ENCODE data around the gene RDH14.

RDH14 gene

DNA sequence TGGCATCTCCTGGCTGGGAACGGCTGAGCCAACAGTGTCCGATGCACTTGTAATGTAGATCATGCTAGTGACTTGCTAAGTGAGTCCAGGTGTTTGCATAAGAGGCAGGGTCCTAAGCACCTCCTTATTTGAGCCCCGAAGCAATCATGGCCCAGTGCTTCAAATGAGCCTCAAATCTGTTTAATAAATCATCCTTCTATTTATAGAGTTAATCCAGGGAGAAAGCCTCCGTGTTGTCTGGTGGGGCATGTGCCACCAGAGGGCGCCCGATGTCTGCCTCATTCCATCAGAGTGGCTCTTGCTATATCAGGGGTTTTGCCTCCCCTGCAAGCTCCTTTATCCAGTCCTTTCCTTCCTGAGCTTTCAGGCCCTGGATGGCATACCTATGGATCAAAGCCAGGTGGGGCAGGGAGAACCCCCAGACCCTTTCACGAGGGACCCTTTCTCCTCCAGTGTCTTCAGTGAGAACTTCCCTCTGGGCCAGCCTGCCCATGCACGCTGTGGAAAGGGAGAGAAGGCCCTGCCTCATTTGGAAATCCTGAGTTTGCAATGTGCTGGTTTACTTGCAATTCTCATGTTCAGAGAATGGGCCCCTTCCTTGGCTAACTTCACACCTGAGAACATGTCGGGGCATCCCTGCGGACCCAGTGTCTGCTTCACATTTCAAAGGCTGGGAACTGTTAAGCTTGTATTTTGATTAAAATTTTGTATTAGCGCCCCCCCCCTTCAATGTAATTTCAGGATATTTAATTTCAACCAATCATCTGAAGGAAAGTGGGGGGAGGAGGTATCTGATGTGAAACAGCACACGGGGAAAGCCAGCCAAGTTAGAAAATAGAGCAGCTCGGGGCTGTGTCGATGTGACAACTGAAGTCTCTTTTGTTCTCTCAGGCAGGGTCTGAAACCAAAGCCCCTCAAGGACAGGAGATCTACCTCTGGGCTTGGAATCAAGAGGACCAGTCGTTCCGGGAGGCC lies 39.7 kb downstream of the RDH14 start:
- H3K9me3 Mint-ChIP-seq, result no peaks in the 10 kb centered on the region
- DNase-seq, result peak; percentile 90
- peak; percentile 95 for TF ChIP-seq CTCF (IDR thresholded peaks at IDR 0.05)
- H3K4me1 Mint-ChIP-seq, result peaks cover 64% of the 10 kb centered on the region
- H3K4me3 Mint-ChIP-seq, result no peak overlapping the region
- H3K27ac Mint-ChIP-seq, result no peak overlapping the region
- H3K36me3 Mint-ChIP-seq (ENCODE audit: low read depth), result no peaks in the 10 kb centered on the region
- peaks cover 3% of the 10 kb centered on the region for H3K27me3 Mint-ChIP-seq (ENCODE audit: low read depth, poor library complexity)

DNA sequence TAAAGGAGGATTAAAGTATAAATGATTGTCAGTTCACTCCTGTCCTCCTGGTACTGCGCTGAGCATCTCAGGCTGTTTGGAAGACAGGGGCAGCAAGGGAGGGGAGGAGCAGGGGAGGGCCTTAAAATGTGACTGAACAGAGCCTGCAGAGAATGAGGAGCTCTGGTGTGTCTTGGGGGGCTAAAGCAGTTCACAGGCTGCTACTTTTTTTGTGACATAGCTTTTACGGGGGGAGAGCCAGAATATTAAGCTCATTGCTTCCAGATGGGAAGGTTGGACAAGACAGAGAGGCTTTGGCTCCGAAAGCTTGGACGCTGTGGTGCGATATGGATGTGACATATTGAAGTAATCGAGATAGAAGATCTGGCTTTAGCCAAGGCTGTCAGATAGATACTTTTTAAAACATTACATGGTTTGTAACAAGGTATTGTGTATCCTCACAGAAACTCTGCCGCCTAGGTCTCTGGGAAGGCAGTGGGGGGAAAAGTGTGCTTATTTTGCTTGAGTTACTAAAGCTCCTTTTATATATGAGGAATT lies 40.5 kb downstream of the RDH14 start:
- no peak for DNase-seq
- H3K27ac Mint-ChIP-seq, result no peak overlapping the region

GRCh38 chr2:18518116-18519111 lies 42.0 kb downstream of the RDH14 start:
- Mint-ChIP-seq H3K4me1 (peaks cover 82% of the 10 kb centered on the region), H3K4me3 (no peak overlapping the region), H3K9me3 (no peaks in the 10 kb centered on the region), H3K36me3 (ENCODE audit: low read depth) (no peaks in the 10 kb centered on the region), H3K27ac (peak overlapping the region; percentile 90), H3K27me3 (ENCODE audit: low read depth, poor library complexity) (peaks cover 3% of the 10 kb centered on the region)
- TF ChIP-seq CTCF (IDR thresholded peaks at IDR 0.05), result no peak
- DNase-seq, result no peak

More for the DNA sequence above, 40.5 kb downstream of the RDH14 start:
- no peak for TF ChIP-seq CTCF (IDR thresholded peaks at IDR 0.05)
- Mint-ChIP-seq H3K9me3 (no peaks in the 10 kb centered on the region), H3K36me3 (ENCODE audit: low read depth) (no peaks in the 10 kb centered on the region), H3K4me1 (peaks cover 71% of the 10 kb centered on the region), H3K4me3 (no peak overlapping the region), H3K27me3 (ENCODE audit: low read depth, poor library complexity) (peaks cover 3% of the 10 kb centered on the region)

DNA sequence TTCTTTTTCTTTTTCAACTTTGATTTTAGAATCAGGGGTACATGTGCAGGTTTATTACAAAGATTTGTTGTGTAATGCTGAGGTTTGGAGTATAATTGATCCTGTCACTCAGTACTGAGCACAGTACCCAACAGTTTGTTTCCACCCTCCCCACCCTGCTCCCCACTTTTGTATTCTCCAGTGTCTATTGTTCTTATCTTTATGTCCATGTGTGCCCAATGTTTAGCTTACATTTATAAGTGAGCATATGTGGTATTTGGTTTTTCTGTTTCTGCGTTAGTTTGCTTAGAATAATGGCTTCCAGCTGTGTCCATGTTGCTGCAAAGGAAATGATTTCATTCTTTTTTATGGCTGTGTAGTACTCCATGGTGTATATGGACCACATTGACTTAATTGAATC lies 43.1 kb downstream of the RDH14 start:
- peaks cover 72% of the 10 kb centered on the region for H3K4me1 Mint-ChIP-seq
- H3K27me3 Mint-ChIP-seq (ENCODE audit: low read depth, poor library complexity), result peaks cover 3% of the 10 kb centered on the region
- TF ChIP-seq CTCF (IDR thresholded peaks at IDR 0.05), result no peak
- H3K27ac Mint-ChIP-seq, result no peak overlapping the region
- no peak for DNase-seq
- H3K4me3 Mint-ChIP-seq, result no peak overlapping the region
- no peaks in the 10 kb centered on the region for H3K36me3 Mint-ChIP-seq (ENCODE audit: low read depth)
- no peaks in the 10 kb centered on the region for H3K9me3 Mint-ChIP-seq

DNA sequence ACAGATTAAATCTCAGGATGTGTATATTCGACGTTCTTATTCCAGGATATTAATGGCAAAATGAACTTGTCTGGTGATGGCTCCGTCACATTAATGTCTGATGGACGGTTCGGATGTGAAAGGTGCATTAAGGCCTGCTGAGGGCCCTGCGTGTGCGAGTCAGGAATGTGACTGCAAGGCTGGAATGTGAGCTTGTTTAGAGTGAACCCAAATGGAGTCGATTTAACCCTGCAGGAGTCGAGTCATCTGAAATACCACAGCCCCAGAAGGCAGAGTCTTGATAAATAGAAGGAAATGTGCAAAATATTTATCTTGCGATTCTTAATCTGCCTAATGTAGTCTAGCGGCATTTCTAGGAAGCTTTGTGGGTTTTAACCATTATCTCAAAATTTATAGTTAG lies 44.3 kb downstream of the RDH14 start:
- peaks cover 60% of the 10 kb centered on the region for H3K4me1 Mint-ChIP-seq
- H3K9me3 Mint-ChIP-seq, result peaks cover 9% of the 10 kb centered on the region
- H3K27ac Mint-ChIP-seq, result peak overlapping the region; percentile 99
- no peak for DNase-seq
- no peak for TF ChIP-seq CTCF (IDR thresholded peaks at IDR 0.05)
- H3K36me3 Mint-ChIP-seq (ENCODE audit: low read depth), result peaks cover under 1% of the 10 kb centered on the region
- no peaks in the 10 kb centered on the region for H3K27me3 Mint-ChIP-seq (ENCODE audit: low read depth, poor library complexity)
- no peak overlapping the region for H3K4me3 Mint-ChIP-seq
